Measurements from ENCODE around the gene DLGAP1.
A peak's percentile ranks its signal among the peaks of the same experiment; 100 is the strongest.

DLGAP1 gene

GRCh38 chr18:3885209-3885792 is 569.8 kb downstream of the DLGAP1 start:
- Histone ChIP-seq H3K36me3 (ENCODE audit: insufficient read depth, low read length) (no peaks in the 10 kb centered on the region), H3K4me1 (ENCODE audit: control insufficient read depth, insufficient read depth, low read length, unreplicated experiment) (peaks cover 4% of the 10 kb centered on the region), H3K27ac (ENCODE audit: low read depth, low read length) (no peak overlapping the region), H2AFZ (ENCODE audit: low read length, unreplicated experiment) (no peak overlapping the region), H3K79me2 (ENCODE audit: control insufficient read depth, insufficient read depth, low read length, unreplicated experiment) (no peaks in the 10 kb centered on the region), H3K4me3 (ENCODE audit: low read depth, low read length) (no peak overlapping the region), H3K27me3 (ENCODE audit: insufficient read depth, low read length) (no peaks in the 10 kb centered on the region)

- H3K4me1 ChIP-seq (ENCODE audit: control insufficient read depth, insufficient read depth, low read length, unreplicated experiment) = no peaks in the 10 kb centered on the region
- no peak overlapping the region for H3K27ac ChIP-seq (ENCODE audit: low read depth, low read length)
- H2AFZ ChIP-seq (ENCODE audit: low read length, unreplicated experiment) = no peak overlapping the region
- no peak overlapping the region for H3K4me3 ChIP-seq (ENCODE audit: low read depth, low read length)
- no peaks in the 10 kb centered on the region for H3K79me2 ChIP-seq (ENCODE audit: control insufficient read depth, insufficient read depth, low read length, unreplicated experiment)
- H3K27me3 ChIP-seq (ENCODE audit: insufficient read depth, low read length) = no peaks in the 10 kb centered on the region
- no peaks in the 10 kb centered on the region for H3K36me3 ChIP-seq (ENCODE audit: insufficient read depth, low read length)
Measured at GRCh38 chr18:3879836-3880120, 575.3 kb downstream of the DLGAP1 start.

GRCh38 chr18:3879114-3879835 is 575.8 kb downstream of the DLGAP1 start:
- H2AFZ ChIP-seq (ENCODE audit: low read length, unreplicated experiment) = no peak overlapping the region
- no peaks in the 10 kb centered on the region for H3K4me1 ChIP-seq (ENCODE audit: control insufficient read depth, insufficient read depth, low read length, unreplicated experiment)
- no peaks in the 10 kb centered on the region for H3K36me3 ChIP-seq (ENCODE audit: insufficient read depth, low read length)
- no peaks in the 10 kb centered on the region for H3K79me2 ChIP-seq (ENCODE audit: control insufficient read depth, insufficient read depth, low read length, unreplicated experiment)
- no peak overlapping the region for H3K4me3 ChIP-seq (ENCODE audit: low read depth, low read length)
- H3K27ac ChIP-seq (ENCODE audit: low read depth, low read length) = no peak overlapping the region
- H3K27me3 ChIP-seq (ENCODE audit: insufficient read depth, low read length) = no peaks in the 10 kb centered on the region

DNA sequence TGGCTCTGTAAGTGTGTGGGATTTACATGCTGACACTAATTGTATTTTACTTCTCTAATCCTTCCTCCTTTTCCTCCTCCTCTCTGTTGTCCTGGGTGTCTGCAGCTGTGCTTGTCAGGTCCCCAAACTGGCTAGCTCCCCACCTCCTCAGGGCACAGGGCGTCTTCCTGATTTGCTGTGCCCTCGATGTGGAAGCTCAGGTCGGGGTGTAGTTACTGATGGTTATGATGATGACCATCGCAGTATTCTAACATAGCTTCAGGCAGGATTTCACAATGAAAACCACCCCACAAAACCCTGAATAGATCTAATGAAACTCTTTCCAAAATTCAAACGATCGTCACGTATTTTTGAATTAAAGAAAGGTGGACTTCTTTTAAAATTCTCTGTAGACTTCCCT is 576.7 kb downstream of the DLGAP1 start:
- H3K36me3 ChIP-seq (ENCODE audit: insufficient read depth, low read length) = no peaks in the 10 kb centered on the region
- no peaks in the 10 kb centered on the region for H3K79me2 ChIP-seq (ENCODE audit: control insufficient read depth, insufficient read depth, low read length, unreplicated experiment)
- no peak overlapping the region for H3K27ac ChIP-seq (ENCODE audit: low read depth, low read length)
- no peak overlapping the region for H2AFZ ChIP-seq (ENCODE audit: low read length, unreplicated experiment)
- H3K4me1 ChIP-seq (ENCODE audit: control insufficient read depth, insufficient read depth, low read length, unreplicated experiment) = no peaks in the 10 kb centered on the region
- no peak overlapping the region for H3K4me3 ChIP-seq (ENCODE audit: low read depth, low read length)
- no peaks in the 10 kb centered on the region for H3K27me3 ChIP-seq (ENCODE audit: insufficient read depth, low read length)

GRCh38 chr18:3877678-3878077 is 577.4 kb downstream of the DLGAP1 start:
- no peaks in the 10 kb centered on the region for H3K27me3 ChIP-seq (ENCODE audit: insufficient read depth, low read length)
- H2AFZ ChIP-seq (ENCODE audit: low read length, unreplicated experiment) = no peak overlapping the region
- H3K27ac ChIP-seq (ENCODE audit: low read depth, low read length) = no peak overlapping the region
- H3K79me2 ChIP-seq (ENCODE audit: control insufficient read depth, insufficient read depth, low read length, unreplicated experiment) = no peaks in the 10 kb centered on the region
- H3K4me3 ChIP-seq (ENCODE audit: low read depth, low read length) = no peak overlapping the region
- H3K4me1 ChIP-seq (ENCODE audit: control insufficient read depth, insufficient read depth, low read length, unreplicated experiment) = no peaks in the 10 kb centered on the region
- H3K36me3 ChIP-seq (ENCODE audit: insufficient read depth, low read length) = no peaks in the 10 kb centered on the region

- Histone ChIP-seq H3K4me3 (ENCODE audit: low read depth, low read length) (no peak overlapping the region), H3K36me3 (ENCODE audit: insufficient read depth, low read length) (no peaks in the 10 kb centered on the region), H2AFZ (ENCODE audit: low read length, unreplicated experiment) (no peak overlapping the region), H3K27me3 (ENCODE audit: insufficient read depth, low read length) (no peaks in the 10 kb centered on the region), H3K27ac (ENCODE audit: low read depth, low read length) (no peak overlapping the region), H3K4me1 (ENCODE audit: control insufficient read depth, insufficient read depth, low read length, unreplicated experiment) (no peaks in the 10 kb centered on the region), H3K79me2 (ENCODE audit: control insufficient read depth, insufficient read depth, low read length, unreplicated experiment) (no peaks in the 10 kb centered on the region)
Measured at GRCh38 chr18:3875961-3876360, 579.1 kb downstream of the DLGAP1 start.

- Histone ChIP-seq H3K36me3 (ENCODE audit: insufficient read depth, low read length) (no peaks in the 10 kb centered on the region), H3K79me2 (ENCODE audit: control insufficient read depth, insufficient read depth, low read length, unreplicated experiment) (no peaks in the 10 kb centered on the region), H3K4me1 (ENCODE audit: control insufficient read depth, insufficient read depth, low read length, unreplicated experiment) (no peaks in the 10 kb centered on the region), H3K4me3 (ENCODE audit: low read depth, low read length) (no peak overlapping the region), H2AFZ (ENCODE audit: low read length, unreplicated experiment) (no peak overlapping the region), H3K27ac (ENCODE audit: low read depth, low read length) (no peak overlapping the region), H3K27me3 (ENCODE audit: insufficient read depth, low read length) (no peaks in the 10 kb centered on the region)
Measured at GRCh38 chr18:3875376-3875775, 579.7 kb downstream of the DLGAP1 start.

DNA sequence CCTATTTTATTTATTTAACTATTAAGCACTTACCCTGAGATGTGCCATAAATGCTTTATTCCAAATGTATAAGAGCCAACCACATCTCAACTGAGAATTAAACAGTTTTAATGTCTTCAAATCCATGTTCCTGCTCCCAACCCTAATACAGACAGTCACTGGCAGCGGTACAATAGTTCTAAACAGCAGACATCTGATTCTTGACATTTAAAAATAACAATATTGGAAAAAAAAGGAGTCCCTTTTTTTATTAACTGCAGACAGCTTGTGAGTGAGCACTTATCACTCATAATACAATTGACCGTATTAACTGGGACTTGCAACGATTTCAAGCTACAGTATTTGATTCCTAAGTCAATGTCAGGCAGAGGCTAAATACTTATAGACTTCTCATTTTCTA is 580.5 kb downstream of the DLGAP1 start:
- H3K79me2 ChIP-seq (ENCODE audit: control insufficient read depth, insufficient read depth, low read length, unreplicated experiment) = no peaks in the 10 kb centered on the region
- no peaks in the 10 kb centered on the region for H3K36me3 ChIP-seq (ENCODE audit: insufficient read depth, low read length)
- no peaks in the 10 kb centered on the region for H3K4me1 ChIP-seq (ENCODE audit: control insufficient read depth, insufficient read depth, low read length, unreplicated experiment)
- H3K4me3 ChIP-seq (ENCODE audit: low read depth, low read length) = peak overlapping the region; percentile 75
- H3K27me3 ChIP-seq (ENCODE audit: insufficient read depth, low read length) = no peaks in the 10 kb centered on the region
- peak overlapping the region; percentile 9 for H2AFZ ChIP-seq (ENCODE audit: low read length, unreplicated experiment)
- H3K27ac ChIP-seq (ENCODE audit: low read depth, low read length) = no peak overlapping the region

DNA sequence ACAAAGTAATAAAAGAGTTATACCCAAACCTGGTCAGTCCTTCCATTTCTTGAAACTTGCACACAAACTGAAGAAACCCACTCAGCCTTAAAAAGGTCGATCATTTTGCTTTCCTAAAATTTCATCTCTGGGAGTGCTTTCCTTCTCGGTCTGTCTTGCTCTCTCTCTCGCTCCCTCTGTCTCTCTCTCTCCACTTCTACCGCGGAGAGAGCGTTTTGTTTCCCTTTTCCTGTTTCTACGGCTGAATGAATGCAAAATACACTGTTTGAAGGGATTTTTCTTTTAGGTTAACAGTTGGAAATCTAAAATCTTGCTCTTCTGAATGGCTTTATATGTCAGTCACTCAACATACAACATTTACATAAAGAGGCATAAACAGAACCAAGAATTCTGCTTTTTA is 581.0 kb downstream of the DLGAP1 start:
- H2AFZ ChIP-seq (ENCODE audit: low read length, unreplicated experiment) = peak overlapping the region; percentile 9
- peak overlapping the region; percentile 75 for H3K4me3 ChIP-seq (ENCODE audit: low read depth, low read length)
- no peaks in the 10 kb centered on the region for H3K4me1 ChIP-seq (ENCODE audit: control insufficient read depth, insufficient read depth, low read length, unreplicated experiment)
- no peaks in the 10 kb centered on the region for H3K27me3 ChIP-seq (ENCODE audit: insufficient read depth, low read length)
- H3K79me2 ChIP-seq (ENCODE audit: control insufficient read depth, insufficient read depth, low read length, unreplicated experiment) = no peaks in the 10 kb centered on the region
- no peak overlapping the region for H3K27ac ChIP-seq (ENCODE audit: low read depth, low read length)
- no peaks in the 10 kb centered on the region for H3K36me3 ChIP-seq (ENCODE audit: insufficient read depth, low read length)

GRCh38 chr18:3873698-3874097 is 581.4 kb downstream of the DLGAP1 start:
- Histone ChIP-seq H3K27me3 (ENCODE audit: insufficient read depth, low read length) (no peaks in the 10 kb centered on the region), H3K4me1 (ENCODE audit: control insufficient read depth, insufficient read depth, low read length, unreplicated experiment) (no peaks in the 10 kb centered on the region), H2AFZ (ENCODE audit: low read length, unreplicated experiment) (peak overlapping the region; percentile 9), H3K36me3 (ENCODE audit: insufficient read depth, low read length) (no peaks in the 10 kb centered on the region), H3K79me2 (ENCODE audit: control insufficient read depth, insufficient read depth, low read length, unreplicated experiment) (no peaks in the 10 kb centered on the region), H3K4me3 (ENCODE audit: low read depth, low read length) (peak overlapping the region; percentile 75), H3K27ac (ENCODE audit: low read depth, low read length) (no peak overlapping the region)

- Histone ChIP-seq H2AFZ (ENCODE audit: low read length, unreplicated experiment) (no peak overlapping the region), H3K27me3 (ENCODE audit: insufficient read depth, low read length) (no peaks in the 10 kb centered on the region), H3K4me3 (ENCODE audit: low read depth, low read length) (no peak overlapping the region), H3K27ac (ENCODE audit: low read depth, low read length) (no peak overlapping the region), H3K4me1 (ENCODE audit: control insufficient read depth, insufficient read depth, low read length, unreplicated experiment) (no peaks in the 10 kb centered on the region), H3K36me3 (ENCODE audit: insufficient read depth, low read length) (no peaks in the 10 kb centered on the region), H3K79me2 (ENCODE audit: control insufficient read depth, insufficient read depth, low read length, unreplicated experiment) (no peaks in the 10 kb centered on the region)
Measured at GRCh38 chr18:3873211-3873610, 581.9 kb downstream of the DLGAP1 start.
